H1 (cell line): Measurements from ENCODE around the gene RTN4RL1. TPM values are rescaled to one million over a fixed set of nuclear protein-coding genes. Genes with fewer than 3 reads are reported as not detected.

Experiments
- RFX5 ChIP-seq: IDR thresholded peaks from 2 replicates; pipeline ENCODE4 v1.6.1; 2011; ENCODE audit warnings: low read depth, low read length, improper control_type of control experiment, borderline replicate concordance
- polyA plus RNA-seq, 7 experiments: library from polyadenylated mRNA; depleted of rRNA in 3 of 7; stranded (reverse) in 5 of 7; unstranded in 2 of 7; fragments of >200 nt in 5 of 7; fragments of 200-250 nt in 2 of 7; gene quantifications; 1 replicate in 5 of 7; 2 replicates in 1 of 7; 4 replicates in 1 of 7; pipeline versions ENCODE4 v1.2.1 to v1.2.3, GENCODE V29; 2011 to 2013; ENCODE audit warnings: missing spikeins in 2 of 7, mixed read lengths in 2 of 7
- total RNA-seq: library from RNA; stranded (reverse); fragmentation: NEBNext Ultra II Directional; extraction: Animal tissue kit (Norgen Biotek cat#: 25700); gene quantifications from 2 replicates; pipeline ENCODE4 v1.2.1, GENCODE V29; 2021

The RTN4RL1 gene
- total and polyA plus RNA-seq, 2 of the 8 experiments (the other 6 are each of a cell fraction or from before 2014, with no cell fraction given): 0.09 TPM; not detected in 1

- no peak for TF ChIP-seq RFX5
Measured at GRCh38 chr17:1999557-2000251, 25.4 kb downstream of the RTN4RL1 start (continued).
